ENCODE results near the gene NUP43.

- TF ChIP-seq CTCF (IDR thresholded peaks at IDR 0.05; ENCODE audit: insufficient read depth, low read length, poor library complexity, severe bottlenecking): no peak
- no peak for TF ChIP-seq EZH2phosphoT487 (conservative IDR thresholded peaks at IDR 0.05; ENCODE audit: low read length)
Measured at GRCh38 chr6:149717255-149717587, 29.1 kb downstream of the NUP43 start.

Data from SU-DHL-6 (cell line).